GM21515 (cell line): ENCODE results near the gene INPP5D.
"Not testable (repeated sequence)": the region's sequence is repeated elsewhere in the genome, so short reads cannot be mapped to it uniquely, and the experiment has no call there.

Source experiments
- ATAC-seq: cut with Tn5 transposase; IDR thresholded peaks from one replicate; pipeline ENCODE4 v1.9.1; 2021; ENCODE audit not compliant: unreplicated experiment

INPP5D gene

GRCh38 chr2:233059797-233060500 lies at the start of gene INPP5D:
Gene INPP5D, plus strand, starts transcription at chr2:233060342. Its CDS starts 137 bp downstream, at chr2:233060479.
- peak; percentile 36 for ATAC-seq

DNA sequence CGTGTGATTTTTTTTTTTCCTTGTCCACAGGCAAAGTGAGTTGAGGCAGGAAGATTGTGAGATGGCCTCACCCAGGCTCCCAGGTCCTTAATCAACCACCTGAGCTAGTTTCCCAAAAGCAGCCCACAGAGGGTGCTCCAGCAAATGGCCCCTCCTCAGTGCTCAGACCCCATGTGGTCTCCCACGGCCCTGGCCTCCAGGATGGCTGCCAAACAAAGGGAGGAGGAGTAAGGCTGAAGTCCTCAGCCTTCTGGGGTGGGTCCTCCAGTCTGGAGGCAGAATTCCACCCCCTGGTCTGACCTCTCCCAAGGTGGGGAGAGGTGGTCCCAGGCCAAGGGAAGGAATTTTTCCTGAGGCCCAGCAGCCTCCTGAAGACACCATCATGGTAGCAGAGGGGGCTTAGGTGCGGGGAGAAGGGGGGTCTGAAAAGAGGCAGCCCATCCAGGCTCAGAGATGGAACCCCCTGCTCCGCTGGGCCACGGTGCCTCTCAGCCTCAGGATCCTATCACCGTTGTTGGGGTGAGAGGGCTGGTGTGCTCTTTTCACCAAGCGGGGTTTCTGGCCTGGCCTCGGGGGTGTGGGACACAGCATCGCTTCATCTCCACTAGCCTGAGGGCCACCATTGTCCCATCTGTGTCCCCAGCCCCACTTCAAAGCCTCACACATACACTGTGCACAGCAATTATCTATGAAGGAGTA lies 49.4 kb upstream of the INPP5D start:
- ATAC-seq: no peak

- no peak for ATAC-seq
Measured at GRCh38 chr2:233011268-233011650, 48.9 kb upstream of the INPP5D start.

DNA sequence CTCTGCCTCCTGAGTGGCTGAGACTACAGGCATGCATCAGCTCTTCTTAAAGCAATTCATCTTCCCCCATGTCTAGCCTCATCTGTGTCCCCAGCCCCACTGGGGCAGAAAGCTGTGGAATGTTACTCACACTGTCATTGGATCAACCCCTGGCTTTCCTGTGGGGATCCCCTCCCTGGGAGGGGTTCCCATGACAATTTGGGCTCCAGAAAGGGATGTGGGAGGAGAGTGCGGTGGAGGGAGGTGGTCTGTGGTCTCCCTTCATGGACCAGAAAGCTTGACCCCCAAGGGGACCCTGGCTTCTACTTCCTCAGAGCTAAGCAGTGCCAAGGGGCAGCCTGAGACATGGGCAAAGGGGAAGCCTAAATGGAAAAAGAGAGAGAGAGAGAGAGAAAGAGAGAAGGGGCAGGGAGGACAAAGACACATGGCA lies 48.4 kb upstream of the INPP5D start:
- ATAC-seq: no peak

DNA sequence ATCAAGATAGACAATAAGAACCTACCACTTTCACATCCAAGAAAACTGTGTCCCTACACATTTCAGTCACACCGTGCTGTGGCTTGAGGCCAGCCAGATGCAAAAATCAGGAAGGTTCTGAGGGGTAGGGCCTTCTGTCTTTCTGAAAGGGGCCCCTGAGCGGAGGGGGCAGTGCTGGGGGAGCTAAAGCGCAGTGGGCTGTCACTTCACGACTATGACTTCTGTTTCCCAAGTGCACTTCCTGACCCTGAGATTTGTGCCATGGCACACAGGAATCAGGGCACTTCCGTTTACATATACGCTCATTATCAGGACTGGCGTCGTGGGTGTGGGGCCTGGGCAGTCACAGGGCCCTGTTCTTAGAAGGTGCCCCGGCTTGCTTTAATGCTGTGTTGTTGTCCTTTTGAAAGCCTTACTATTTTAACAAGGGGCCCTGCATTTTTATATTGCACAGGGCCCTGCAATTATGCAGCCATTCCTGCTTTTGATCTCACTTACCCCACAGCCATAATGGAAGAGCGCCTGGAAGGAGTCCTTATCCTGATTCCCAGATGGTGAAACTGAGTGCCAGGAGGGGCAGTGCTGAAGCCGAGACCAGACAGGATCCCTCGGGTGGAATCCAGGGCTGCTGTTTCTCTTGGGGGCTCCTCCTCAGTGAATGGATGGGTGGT lies 47.7 kb upstream of the INPP5D start:
- no peak for ATAC-seq

DNA sequence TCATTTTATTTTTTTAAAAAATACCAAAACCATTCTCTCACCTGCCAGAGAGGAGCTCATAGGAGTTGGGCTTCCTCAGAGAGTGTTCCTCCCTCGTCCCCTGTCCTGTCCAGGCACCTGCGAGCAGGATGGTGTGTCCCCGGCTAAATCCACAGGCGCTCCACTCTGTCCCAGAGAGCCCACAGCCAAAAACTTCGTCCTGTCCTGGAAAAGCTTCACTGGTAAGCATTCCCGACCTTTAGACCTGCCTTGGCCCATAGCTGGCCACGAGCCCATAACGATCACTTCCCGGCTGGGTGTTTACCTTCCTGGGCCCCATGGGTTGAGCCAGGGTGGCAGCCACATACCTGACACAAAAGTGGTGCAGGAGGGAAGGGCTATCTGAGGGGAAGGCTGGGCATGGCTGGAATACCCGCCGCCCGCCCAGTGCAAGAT lies 47.1 kb upstream of the INPP5D start, which contains the start of gene NGEF:
Gene NGEF (minus strand): TSS at position 230 of the 435 bp plus-strand sequence. CDS start 38,366 bp downstream, outside the sequence.
- no peak for ATAC-seq

- ATAC-seq: no peak
Measured at GRCh38 chr2:233013650-233014049, 46.5 kb upstream of the INPP5D start.

GRCh38 chr2:233015019-233015645 lies 45.0 kb upstream of the INPP5D start:
- no peak for ATAC-seq

- no peak for ATAC-seq
Measured at GRCh38 chr2:233017947-233018346, 42.2 kb upstream of the INPP5D start.

- ATAC-seq: not testable (repeated sequence)
Measured at GRCh38 chr2:233019610-233020009, 40.5 kb upstream of the INPP5D start.

- ATAC-seq: no peak
Measured at GRCh38 chr2:233020454-233020853, 39.7 kb upstream of the INPP5D start.

DNA sequence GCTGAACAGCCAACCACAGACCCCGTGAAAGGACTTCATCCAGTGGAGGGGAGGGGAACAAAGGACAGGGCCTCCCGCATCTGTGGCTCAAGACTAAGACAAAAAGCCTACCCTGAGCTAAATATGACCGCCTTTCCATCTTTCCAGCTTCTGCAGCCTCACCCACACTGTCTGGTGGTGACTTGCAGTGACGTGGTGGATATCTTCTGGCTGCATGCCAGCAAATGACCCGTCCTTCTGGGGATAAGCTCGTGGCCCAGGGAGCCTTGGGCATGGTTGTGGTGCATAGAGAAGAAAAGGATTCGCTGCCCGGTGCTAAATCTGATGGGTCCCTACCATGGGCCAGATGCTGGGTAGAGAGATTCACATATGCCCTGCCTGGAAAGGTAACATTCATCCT lies 38.4 kb upstream of the INPP5D start:
- no peak for ATAC-seq

DNA sequence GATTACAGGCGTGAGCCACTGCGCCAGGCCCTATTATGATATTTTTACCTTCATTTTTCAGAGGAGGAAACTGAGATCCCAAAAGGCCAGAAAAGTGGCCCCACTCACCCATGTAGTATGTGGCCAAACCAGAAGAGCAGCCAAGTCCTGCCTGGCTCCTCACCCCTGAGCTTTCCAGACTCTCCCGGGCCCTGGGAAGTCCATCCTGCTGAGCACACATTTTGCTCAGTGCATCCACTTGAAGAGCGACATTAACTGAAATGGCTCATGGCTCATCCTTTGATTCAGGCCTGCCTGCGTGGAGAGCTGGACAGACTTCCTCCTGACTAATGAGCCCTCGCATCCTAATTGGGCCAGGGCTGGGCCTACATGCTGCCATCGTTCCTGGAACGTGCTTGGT lies 37.6 kb upstream of the INPP5D start:
- ATAC-seq: no peak

DNA sequence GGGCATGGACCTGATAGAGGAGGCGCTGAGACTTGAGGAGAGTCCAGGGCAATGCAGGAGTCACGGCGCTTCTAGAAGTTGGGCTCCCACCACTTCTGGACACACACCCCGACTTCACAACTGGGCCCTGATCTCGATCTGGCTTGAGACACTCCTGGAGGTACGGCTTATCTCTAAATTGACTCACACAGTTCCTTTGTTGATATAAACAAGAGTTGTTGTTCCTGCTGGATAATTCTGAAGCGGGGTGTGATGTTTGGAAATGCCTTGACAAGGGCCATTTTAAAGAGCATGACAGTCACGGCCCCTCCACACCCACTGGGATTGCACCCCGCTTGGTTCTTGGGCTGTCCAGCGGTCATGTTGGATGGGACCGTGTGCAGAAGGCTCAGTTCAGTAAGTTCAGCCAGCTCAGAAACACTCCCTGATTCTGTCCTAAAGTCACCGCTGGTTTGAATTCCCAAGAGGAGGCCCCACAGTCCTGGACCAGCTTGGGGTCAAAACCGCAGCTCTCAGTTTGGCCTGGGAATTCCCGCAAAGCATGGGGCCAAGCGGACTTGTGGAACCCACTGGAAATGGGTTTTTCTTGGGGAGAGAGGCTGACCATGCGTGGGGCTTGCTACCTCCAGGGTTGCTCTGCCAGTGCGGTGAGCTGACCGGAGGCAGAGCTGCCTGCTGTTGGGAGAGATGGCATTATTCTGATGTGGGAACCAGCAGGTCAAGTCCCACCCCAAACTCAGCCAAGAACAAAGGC lies 37.0 kb upstream of the INPP5D start:
- no peak for ATAC-seq

DNA sequence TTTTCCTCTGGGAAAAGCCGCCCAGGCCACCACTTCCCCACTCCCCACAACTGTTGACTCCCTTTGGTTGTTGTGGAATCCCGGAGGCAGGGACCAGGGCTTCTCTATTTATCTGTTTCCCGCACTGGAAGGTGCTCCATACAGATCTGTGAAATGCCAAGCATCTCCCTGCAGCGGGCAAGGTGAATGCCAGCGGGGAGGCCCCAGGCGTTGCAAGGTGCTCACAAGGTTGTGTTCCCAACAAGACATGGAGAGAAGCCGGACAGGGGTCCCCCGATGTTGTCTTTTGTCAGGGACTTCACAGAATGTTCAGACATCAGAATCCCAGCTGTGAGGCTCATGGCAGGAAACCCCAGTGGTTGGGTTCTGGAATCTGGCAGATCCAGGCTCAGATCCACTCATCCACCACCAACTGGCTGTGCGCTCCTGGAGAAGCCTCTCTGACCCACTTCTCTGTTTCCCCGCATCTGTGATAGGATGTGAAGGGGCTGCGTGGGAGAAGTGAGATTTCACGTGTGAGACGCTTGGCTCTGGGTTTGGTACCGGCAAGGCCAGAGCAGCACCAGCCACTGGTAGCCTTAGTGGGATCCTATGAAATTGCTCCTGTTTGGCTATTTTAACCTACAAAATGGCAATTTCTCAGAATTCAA lies 36.3 kb upstream of the INPP5D start:
- ATAC-seq: no peak

DNA sequence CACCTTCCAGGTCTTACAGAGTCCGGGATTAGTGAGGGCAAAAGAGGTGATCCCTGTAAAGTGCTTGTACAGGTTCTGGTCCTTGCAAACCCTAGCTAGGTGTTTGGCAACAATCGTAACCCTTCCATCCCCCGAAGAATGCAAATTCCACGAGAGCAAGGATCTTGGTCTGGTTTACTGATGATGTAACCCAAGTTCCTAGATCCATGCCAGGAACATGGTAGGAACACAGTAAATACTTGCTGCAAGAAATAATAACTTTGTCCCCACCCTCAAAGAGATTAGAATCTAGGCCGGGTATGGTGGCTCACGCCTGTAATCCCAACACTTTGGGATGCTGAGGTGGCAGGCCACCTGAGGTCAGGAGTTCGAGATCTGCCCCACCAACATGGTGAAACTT lies 34.4 kb upstream of the INPP5D start:
- ATAC-seq: no peak

- ATAC-seq: no peak
Measured at GRCh38 chr2:233026198-233026813, 33.8 kb upstream of the INPP5D start.

GRCh38 chr2:233029321-233029720 lies 30.8 kb upstream of the INPP5D start:
- ATAC-seq: no peak

- ATAC-seq: no peak
Measured at GRCh38 chr2:233031556-233032500, 28.3 kb upstream of the INPP5D start.
